ENCODE measurements around the gene MVD.

MVD gene

GRCh38 chr16:88662843-88663606 lies at the start of gene MVD:
Gene MVD (minus strand): TSS chr16:88663091. CDS start chr16:88663080, 11 bp downstream.
- DNase-seq (ENCODE audit: low read depth in 2 of 2): peak; percentile 88 to 90

GRCh38 chr16:88712362-88712979 lies 49.6 kb upstream of the MVD start:
- no peak for DNase-seq (ENCODE audit: low read depth in 2 of 2)

GRCh38 chr16:88711750-88712340 lies 49.0 kb upstream of the MVD start:
- DNase-seq (ENCODE audit: low read depth in 2 of 2): no peak

GRCh38 chr16:88710556-88710955 lies 47.7 kb upstream of the MVD start:
- DNase-seq (ENCODE audit: low read depth in 2 of 2): no peak

GRCh38 chr16:88706965-88707826 lies 44.3 kb upstream of the MVD start:
- DNase-seq (ENCODE audit: low read depth in 2 of 2): no peak

GRCh38 chr16:88706229-88706964 lies 43.5 kb upstream of the MVD start, which contains the start of the genes CTU2 and RNF166:
Gene CTU2 (plus strand): TSS chr16:88706503. CDS start chr16:88706531, 28 bp downstream.
Gene RNF166 (minus strand): TSS chr16:88706408. CDS start chr16:88706325, 83 bp downstream.
- peak; percentile 60 to 63 for DNase-seq (ENCODE audit: low read depth in 2 of 2)

- DNase-seq (ENCODE audit: low read depth in 2 of 2): no peak
Observed at GRCh38 chr16:88705801-88706228, 42.9 kb upstream of the MVD start.

GRCh38 chr16:88705076-88705684 lies 42.3 kb upstream of the MVD start:
- no peak for DNase-seq (ENCODE audit: low read depth in 2 of 2)

GRCh38 chr16:88703486-88704309 lies 40.8 kb upstream of the MVD start:
- DNase-seq (ENCODE audit: low read depth in 2 of 2): no peak

- DNase-seq (ENCODE audit: low read depth in 2 of 2): no peak
Observed at GRCh38 chr16:88702371-88703210, 39.7 kb upstream of the MVD start.

GRCh38 chr16:88701581-88702370 lies 38.9 kb upstream of the MVD start:
- no peak for DNase-seq (ENCODE audit: low read depth in 2 of 2)

GRCh38 chr16:88700636-88701482 lies 38.0 kb upstream of the MVD start:
- peak; percentile 30 to 32 for DNase-seq (ENCODE audit: low read depth in 2 of 2)

- no peak for DNase-seq (ENCODE audit: low read depth in 2 of 2)
Observed at GRCh38 chr16:88700322-88700635, 37.4 kb upstream of the MVD start.

- DNase-seq (ENCODE audit: low read depth in 2 of 2): no peak
Observed at GRCh38 chr16:88699180-88699579, 36.3 kb upstream of the MVD start.

- no peak for DNase-seq (ENCODE audit: low read depth in 2 of 2)
Observed at GRCh38 chr16:88698646-88699045, 35.8 kb upstream of the MVD start.

- DNase-seq (ENCODE audit: low read depth in 2 of 2): no peak
Observed at GRCh38 chr16:88697831-88698615, 35.1 kb upstream of the MVD start.
